Stomach (tissue), 9 donors: Measurements from ENCODE around the gene DYRK2. TPM values are rescaled to one million over a fixed set of nuclear protein-coding genes. Genes with fewer than 3 reads are reported as not detected.
A peak's percentile ranks its signal among the peaks of the same experiment; 100 is the strongest.

ENCODE experiments used
- DNase-seq, 2 donors: peaks; one replicate each; pipeline versions ENCODE4 v3.0.0 to v3.0.0-alpha.2; 2013 to 2019
- H3K27ac ChIP-seq, 5 donors: fragments of 200-600 bp in 4 of 5; sonication (generic) in 4 of 5; one replicate each; pipeline ENCODE4 v1.5.1; 2013 to 2019; ENCODE audit warnings: mild to moderate bottlenecking in 1 of 5, moderate library complexity in 1 of 5
- H3K27me3 ChIP-seq, 3 donors: fragments of 200-600 bp; sonication (generic); one replicate each; pipeline ENCODE4 v1.5.1; 2017 to 2019; ENCODE audit warnings: mixed run types in 1 of 3
- H3K36me3 ChIP-seq, 4 donors: fragments of 200-600 bp; sonication (generic); 1 replicate in 3 of 4; 2 replicates in 1 of 4; pipeline ENCODE4 v1.5.1; 2016 to 2019
- H3K4me1 ChIP-seq, 4 donors: fragments of 200-600 bp; sonication (generic); one replicate each; pipeline ENCODE4 v1.5.1; 2016 to 2019
- H3K4me3 ChIP-seq, 4 donors: fragments of 200-600 bp; sonication (generic) in 3 of 4; one replicate each; pipeline ENCODE4 v1.5.1; 2016 to 2019; ENCODE audit warnings: mild to moderate bottlenecking in 1 of 4
- H3K9me3 ChIP-seq, 4 donors: fragments of 200-600 bp; sonication (generic); one replicate each; pipeline ENCODE4 v1.5.1; 2016 to 2019
- CTCF ChIP-seq, 7 experiments: fragments of 450-650 bp in 4 of 7; fragments of 200-600 bp in 3 of 7; sonication (generic) in 3 of 7; IDR thresholded peaks; one replicate each; pipeline ENCODE4 v1.5.1; 2016 to 2019; ENCODE audit warnings: antibody characterized with exemption in 7 of 7, control low read depth in 2 of 7, mild to moderate bottlenecking in 1 of 7
- EP300 ChIP-seq: sonication (generic); formaldehyde crosslinking; IDR thresholded peaks from one replicate; pipeline ENCODE4 v1.6.1; 2017; ENCODE audit warnings: antibody characterized with exemption
- POLR2A ChIP-seq, 4 donors: fragments of 450-650 bp; IDR thresholded peaks; one replicate each; pipeline ENCODE4 v1.6.1; 2016; ENCODE audit warnings: antibody characterized with exemption in 4 of 4, control low read depth in 2 of 4, mild to moderate bottlenecking in 1 of 4, moderate library complexity in 1 of 4
- POLR2AphosphoS5 ChIP-seq, 3 donors: sonication (generic); formaldehyde crosslinking; IDR thresholded peaks; one replicate each; pipeline ENCODE4 v1.6.1; 2016; ENCODE audit warnings: antibody characterized with exemption in 3 of 3
- WGBS, 5 donors: extraction: QIAGEN DNeasy Blood & Tissue Kit in 3 of 5; methylation state at CpG; one replicate each; pipeline versions ENCODE4 v1.1.5 to v1.1.7; 2013 to 2018; 5-methylcytosine and 5-hydroxymethylcytosine counted together
- intact Hi-C: fragments of 100-400 bp; cut with DNase I; formaldehyde crosslinking; loops from one replicate; pipeline ENCODE4 v1.15.1; 2023; ENCODE audit warnings: low total_unique reads
- polyA plus RNA-seq, 3 donors: library from polyadenylated mRNA; stranded (reverse); fragments of 200-250 nt; gene quantifications; one replicate each; pipeline ENCODE4 v1.2.3, GENCODE V29; 2013
- total RNA-seq, 5 donors: library from RNA; depleted of rRNA; stranded (reverse); fragments of >200 nt; gene quantifications; one replicate each; pipeline versions ENCODE4 v1.1.0 to v1.2.3, GENCODE V29; 2014 to 2016
- donor health status: healthy with polysubstance abuse.
- donor health status: Bipolar disorder and iron deficiency.
- donor health status: healthy.

DYRK2 gene
- total and polyA plus RNA-seq, 8 donors = 3.3 to 43.9 (median 18.1) TPM

- no peaks in the 10 kb centered on the region for H3K9me3 ChIP-seq
- no peak overlapping the region for H3K4me3 ChIP-seq
- TF ChIP-seq EP300 = no peak
- TF ChIP-seq CTCF (IDR thresholded peaks at IDR 0.05) = no peak
- no peak for TF ChIP-seq POLR2AphosphoS5 (IDR thresholded peaks at IDR 0.05)
- TF ChIP-seq POLR2A (IDR thresholded peaks at IDR 0.05) = no peak
- H3K36me3 ChIP-seq = no peaks in the 10 kb centered on the region
- no peaks in the 10 kb centered on the region for H3K27me3 ChIP-seq
- H3K4me1 ChIP-seq = peaks cover 0 to 18% (median 10%) of the 10 kb centered on the region in 4 donors
- H3K27ac ChIP-seq = no peak overlapping the region
- intact Hi-C loops = no loop called here
- WGBS, 5 donors = 60 to 69% (median 65%) methylated on average over 6 of the region's 6 CpGs
- DNase-seq = peak in 1 of 2 donors; percentile 71
Measured at GRCh38 chr12:67705394-67706370, 57.1 kb downstream of the DYRK2 start.

GRCh38 chr12:67709367-67709954 lies 60.9 kb downstream of the DYRK2 start:
- intact Hi-C loops = no loop called here
- H3K4me3 ChIP-seq = no peak overlapping the region
- WGBS, 5 donors = 54 to 76% (median 71%) methylated on average over 4 of the region's 4 CpGs
- peaks cover 0 to 29% (median 11%) of the 10 kb centered on the region in 4 donors for H3K4me1 ChIP-seq
- H3K36me3 ChIP-seq = no peaks in the 10 kb centered on the region
- H3K9me3 ChIP-seq = no peaks in the 10 kb centered on the region
- TF ChIP-seq POLR2AphosphoS5 (IDR thresholded peaks at IDR 0.05) (no peak), CTCF (IDR thresholded peaks at IDR 0.05) (no peak), POLR2A (IDR thresholded peaks at IDR 0.05) (no peak), EP300 (no peak)
- DNase-seq = no peak
- H3K27me3 ChIP-seq = no peaks in the 10 kb centered on the region
- peak overlapping the region in 1 of 5 donors; percentile 58 for H3K27ac ChIP-seq

- Histone ChIP-seq H3K27ac (peak overlapping the region; percentile 47 to 79 (median 58)), H3K4me3 (no peak overlapping the region), H3K27me3 (no peaks in the 10 kb centered on the region), H3K9me3 (no peaks in the 10 kb centered on the region), H3K36me3 (no peaks in the 10 kb centered on the region), H3K4me1 (peaks cover 0 to 30% (median 11%) of the 10 kb centered on the region in 4 donors)
- DNase-seq = peak; percentile 59 to 92
- TF ChIP-seq CTCF (IDR thresholded peaks at IDR 0.05) (no peak), POLR2AphosphoS5 (IDR thresholded peaks at IDR 0.05) (peak in 2 of 3 donors; percentile 60 to 67), EP300 (no peak), POLR2A (IDR thresholded peaks at IDR 0.05) (no peak)
- intact Hi-C loops = no loop called here
- WGBS, 5 donors = 15 to 33% (median 26%) methylated on average over 3 of the region's 3 CpGs
Measured at GRCh38 chr12:67710582-67710981, 62.0 kb downstream of the DYRK2 start.

- Histone ChIP-seq H3K4me1 (peaks cover 0 to 26% (median 8%) of the 10 kb centered on the region in 4 donors), H3K9me3 (no peaks in the 10 kb centered on the region), H3K4me3 (no peak overlapping the region), H3K27ac (no peak overlapping the region), H3K36me3 (no peaks in the 10 kb centered on the region), H3K27me3 (no peaks in the 10 kb centered on the region)
- no peak for TF ChIP-seq CTCF (IDR thresholded peaks at IDR 0.05)
- no peak for TF ChIP-seq EP300
- no peak for TF ChIP-seq POLR2AphosphoS5 (IDR thresholded peaks at IDR 0.05)
- TF ChIP-seq POLR2A (IDR thresholded peaks at IDR 0.05) = no peak
- 92 to 98% (median 93%) methylated on average over 1 of the region's 1 CpG for whole genome bisulfite sequencing, 5 donors
- intact Hi-C loops = no loop called here
- DNase-seq = no peak
Measured at GRCh38 chr12:67712011-67712410, 63.5 kb downstream of the DYRK2 start.
